GM18502 (cell line): ENCODE results near the gene C20orf96.
"Not testable (repeated sequence)": the region's sequence is repeated elsewhere in the genome, so short reads cannot be mapped to it uniquely, and the experiment has no call there.

ENCODE experiments used
- ATAC-seq: cut with Tn5 transposase; IDR thresholded peaks from one replicate; pipeline ENCODE4 v1.9.1; 2021; ENCODE audit warnings: mild to moderate bottlenecking; ENCODE audit not compliant: unreplicated experiment, poor library complexity

C20orf96 gene

DNA sequence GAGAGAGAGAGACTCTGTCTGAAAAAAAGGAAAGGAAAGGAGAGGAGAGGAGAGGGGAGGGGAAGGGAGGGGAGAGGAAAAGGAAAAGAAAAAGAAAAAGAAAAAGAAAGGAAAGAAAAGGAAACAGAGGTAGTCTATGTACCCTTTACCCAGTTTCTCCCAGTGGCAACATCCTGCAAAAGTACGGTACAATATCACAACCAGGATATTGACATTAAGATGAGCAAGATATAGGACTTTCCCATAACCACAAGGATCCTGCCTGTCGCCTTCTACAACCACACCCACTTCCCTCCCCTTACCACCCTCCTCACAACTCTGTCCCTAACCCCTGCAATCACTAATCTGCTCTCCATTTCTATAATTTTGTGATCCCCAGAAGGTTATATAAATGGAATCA lies 4.0 kb downstream of the C20orf96 start:
- ATAC-seq: no peak

GRCh38 chr20:284172-284571 lies 6.4 kb downstream of the C20orf96 start:
- no peak for ATAC-seq

- ATAC-seq: no peak
These were observed 11.7 kb downstream of the C20orf96 start for GRCh38 chr20:278607-279571.

GRCh38 chr20:278181-278580 lies 12.4 kb downstream of the C20orf96 start:
- ATAC-seq: no peak

- no peak for ATAC-seq
These were observed 13.1 kb downstream of the C20orf96 start for GRCh38 chr20:277496-277781.

GRCh38 chr20:276620-277495 lies 13.7 kb downstream of the C20orf96 start:
- no peak for ATAC-seq

GRCh38 chr20:275791-276190 lies 14.8 kb downstream of the C20orf96 start:
- ATAC-seq: no peak

- no peak for ATAC-seq
These were observed 16.7 kb downstream of the C20orf96 start for GRCh38 chr20:273884-274283.

DNA sequence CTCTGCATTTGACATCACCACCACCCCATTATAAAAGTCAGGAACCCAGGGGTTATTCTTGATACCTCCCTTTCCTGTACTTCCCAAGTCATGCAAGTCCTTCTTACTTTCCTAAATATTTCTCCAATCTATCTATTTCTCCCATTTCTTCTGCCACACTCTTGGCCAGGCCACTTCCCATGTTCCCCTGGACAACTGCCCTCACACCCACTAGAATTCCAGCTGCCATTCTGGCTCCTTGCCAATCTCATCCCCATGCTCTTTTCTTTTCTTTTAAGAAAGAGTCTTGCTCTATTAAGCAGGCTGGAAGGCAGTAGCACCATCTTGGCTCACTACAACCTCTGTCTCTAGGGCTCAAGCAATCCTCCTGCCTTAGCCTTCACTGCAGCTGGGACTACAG lies 17.8 kb downstream of the C20orf96 start:
- no peak for ATAC-seq

- no peak for ATAC-seq
These were observed 19.0 kb downstream of the C20orf96 start for GRCh38 chr20:271528-271927.

- ATAC-seq: no peak
These were observed 19.5 kb downstream of the C20orf96 start for GRCh38 chr20:271069-271468.

DNA sequence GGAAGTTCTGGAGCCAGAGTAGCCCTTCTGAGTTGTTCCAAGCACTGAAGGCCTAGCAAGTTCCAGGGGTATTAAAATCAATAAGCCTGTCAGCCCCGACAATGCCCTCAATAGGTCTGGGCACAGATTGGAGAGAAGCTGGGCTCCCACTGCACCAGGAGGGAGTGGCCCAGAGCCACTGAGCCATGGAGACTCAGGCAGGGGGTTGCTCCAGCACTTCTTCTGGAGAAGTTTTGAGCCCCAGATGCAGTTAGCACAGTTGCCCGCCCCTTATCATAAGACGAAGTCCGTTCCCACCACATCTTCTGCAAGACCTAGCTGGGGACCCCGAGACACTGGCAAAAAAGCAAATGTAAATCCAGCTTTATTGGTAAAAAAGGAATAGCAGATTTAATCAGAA lies 20.0 kb downstream of the C20orf96 start:
- ATAC-seq: no peak

DNA sequence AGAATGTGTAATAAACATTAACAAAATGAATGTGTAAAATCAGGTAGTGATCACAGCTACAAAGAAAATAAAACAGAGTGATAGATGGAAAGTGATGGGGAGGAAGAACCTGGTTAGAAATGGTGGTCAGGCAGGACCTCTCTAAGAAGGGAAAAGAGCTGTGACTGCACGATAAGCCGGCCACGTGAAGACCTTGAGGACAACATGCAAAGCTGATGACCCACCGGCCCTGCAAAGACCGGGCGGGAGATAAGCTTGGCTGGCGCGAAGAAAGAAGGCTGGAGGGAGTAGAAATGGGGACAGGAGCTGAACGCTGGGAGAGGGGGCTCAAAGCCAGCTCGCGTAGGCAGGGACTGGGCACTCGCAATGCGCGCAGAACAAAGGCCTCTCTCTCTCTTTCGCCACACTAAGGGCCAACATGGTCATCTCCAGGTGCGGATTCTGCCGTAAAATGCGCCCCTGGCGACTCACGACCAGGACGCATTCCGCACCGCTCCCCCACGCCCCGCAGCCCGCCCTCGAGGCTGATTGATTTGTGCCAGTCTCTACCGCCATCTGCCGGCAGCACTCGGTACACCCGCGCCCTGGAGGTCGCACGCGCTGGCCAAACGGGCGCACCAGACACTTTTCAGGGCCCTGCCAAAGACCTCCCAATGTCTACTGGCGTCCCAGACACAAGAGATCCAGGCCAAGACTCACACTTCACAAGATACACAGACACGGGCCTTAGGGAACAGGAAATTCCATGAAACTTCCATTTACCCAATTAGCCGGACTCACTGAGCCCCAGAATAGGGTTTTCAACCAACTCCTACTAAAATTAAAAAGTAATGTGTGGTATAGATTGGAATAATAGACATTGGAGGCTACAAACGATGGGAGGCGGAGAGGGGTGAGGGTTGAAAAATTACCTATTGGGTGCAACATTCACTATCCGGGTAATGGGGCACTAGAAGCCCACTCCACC lies 23.7 kb downstream of the C20orf96 start:
- ATAC-seq: peak; percentile 95

DNA sequence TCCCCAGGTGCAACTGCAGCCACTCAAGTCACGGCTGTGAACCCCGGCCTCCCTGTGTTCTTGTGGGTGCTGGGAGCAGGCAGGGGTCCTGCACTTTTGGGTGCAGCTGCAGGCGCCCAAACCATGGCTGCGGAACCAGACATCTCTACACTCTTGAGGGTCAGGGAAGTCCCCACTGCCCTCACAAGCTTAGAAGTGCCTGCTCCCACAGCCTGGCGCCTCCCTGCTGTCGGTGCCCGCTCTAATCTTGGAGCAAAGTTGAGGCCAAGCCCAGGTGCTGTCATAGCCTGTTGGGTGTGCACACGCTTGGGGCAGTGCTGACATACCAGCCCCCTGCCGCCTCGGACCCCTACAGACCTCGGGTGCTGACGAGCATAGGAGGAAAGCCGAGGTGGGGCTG lies 26.8 kb downstream of the C20orf96 start:
- ATAC-seq: no peak

DNA sequence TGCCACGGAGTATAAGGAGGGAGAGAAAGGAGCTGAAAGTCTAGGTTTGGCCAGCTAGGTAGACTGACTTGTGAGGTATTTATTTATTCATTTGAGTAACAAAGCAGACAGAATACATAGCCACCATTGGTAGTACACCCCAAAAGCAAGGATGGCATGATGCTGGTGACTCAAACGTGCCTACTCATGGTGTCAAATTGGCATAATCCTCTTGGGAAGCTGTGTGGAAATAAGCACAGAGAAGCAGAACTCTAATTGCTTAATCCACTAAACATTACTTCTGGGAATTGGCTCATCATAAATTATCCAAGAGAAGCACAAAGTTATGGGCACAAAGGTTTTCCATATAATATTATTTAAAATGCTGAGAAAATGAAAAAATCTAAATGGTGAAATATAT lies 30.6 kb downstream of the C20orf96 start:
- ATAC-seq: no peak

GRCh38 chr20:258963-259362 lies 31.6 kb downstream of the C20orf96 start:
- ATAC-seq: no peak

DNA sequence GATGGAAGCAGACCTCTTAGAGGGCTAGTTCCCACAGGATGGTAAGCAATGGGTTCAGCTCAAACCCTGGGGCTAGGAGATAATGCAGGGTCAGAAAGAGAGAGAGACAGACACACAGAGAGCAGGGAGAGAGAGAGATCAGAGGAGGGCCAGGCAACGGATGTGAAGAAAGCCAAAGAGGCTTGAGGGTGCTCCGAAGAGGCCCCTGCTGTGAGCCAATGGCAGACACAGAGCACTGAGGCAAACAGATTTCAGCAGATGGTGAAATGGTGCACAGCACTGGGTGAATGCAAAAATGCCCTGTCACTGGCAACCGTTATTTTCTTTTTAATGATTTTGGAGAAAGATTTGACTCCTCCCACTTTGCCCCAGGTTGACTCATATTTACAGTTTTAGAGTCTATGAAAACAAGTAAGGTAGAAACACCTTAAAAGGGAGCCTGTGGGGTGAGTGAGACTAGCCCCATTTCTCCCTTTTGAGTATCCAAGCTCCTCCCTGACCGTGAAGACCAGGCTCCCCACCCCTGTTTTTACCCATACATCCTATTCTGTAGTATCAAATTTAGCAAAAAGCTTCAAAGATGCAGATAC lies 32.2 kb downstream of the C20orf96 start:
- ATAC-seq: no peak

DNA sequence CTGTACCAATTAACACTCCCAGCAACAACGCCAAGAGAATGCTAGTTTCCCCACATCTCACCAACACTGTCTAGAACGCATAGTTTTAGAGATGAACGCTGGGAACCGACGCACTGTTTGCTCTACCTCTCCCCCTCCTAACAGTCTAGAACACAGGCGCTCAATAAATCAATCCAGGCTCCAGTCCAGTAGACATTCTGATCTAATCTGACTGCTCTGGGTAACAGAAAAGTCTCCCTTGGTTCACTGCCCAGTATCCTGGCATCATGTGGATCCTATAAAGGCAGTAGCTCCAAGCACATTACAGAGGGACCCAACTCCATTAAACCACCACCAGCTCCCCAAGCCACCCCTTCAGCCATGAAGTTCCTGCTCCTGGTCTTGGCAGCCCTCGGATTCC lies 33.1 kb downstream of the C20orf96 start, which contains the start of gene DEFB132:
Gene DEFB132, plus strand, starts transcription at position 306 of the 400 bp plus-strand sequence. Its CDS starts 55 bp downstream, at position 361.
- no peak for ATAC-seq

DNA sequence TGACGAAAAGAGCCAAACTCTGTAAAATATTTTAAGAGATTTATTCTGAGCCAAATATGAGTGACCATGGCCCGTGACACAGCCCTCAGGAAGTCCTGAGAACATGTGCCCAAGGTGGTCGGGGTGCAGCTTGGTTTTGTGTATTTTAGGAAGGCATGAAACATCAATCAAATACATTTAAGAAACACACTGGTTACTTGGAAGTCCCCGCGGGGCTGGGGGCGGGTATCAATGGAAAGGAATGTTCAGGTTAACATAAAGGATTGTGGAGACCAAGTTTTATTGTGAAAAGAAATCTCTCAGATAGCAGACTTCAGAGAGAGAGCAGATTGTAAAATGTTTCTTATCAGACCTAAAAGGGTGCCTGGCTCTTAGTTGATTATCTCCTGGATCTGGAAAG lies 37.1 kb downstream of the C20orf96 start:
- ATAC-seq: not testable (repeated sequence)

DNA sequence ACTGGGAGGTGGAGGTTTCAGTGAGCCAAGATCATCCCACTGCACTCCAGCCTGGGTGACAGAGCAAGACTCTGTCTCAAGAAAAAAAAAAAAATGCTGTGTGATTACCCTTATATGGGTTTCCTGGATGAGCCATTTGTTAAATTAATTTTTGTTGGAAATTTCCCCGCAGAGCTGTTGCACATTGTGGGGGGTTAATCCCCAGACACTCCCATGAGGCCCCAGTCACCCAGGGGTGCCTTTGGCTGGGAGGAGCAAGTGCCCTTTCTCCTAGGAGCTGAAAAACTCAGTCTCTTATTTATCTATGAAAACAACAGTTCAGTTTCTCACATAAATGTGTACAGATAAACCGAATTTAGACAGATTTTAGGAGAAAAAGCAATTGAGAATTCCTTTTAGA lies 37.7 kb downstream of the C20orf96 start:
- no peak for ATAC-seq
